Ramos (cell line): ENCODE results near the gene CAPZB.

ENCODE experiments used
- in situ Hi-C: fragments of 300-500 bp; cut with MboI; formaldehyde crosslinking; loops from one replicate; pipeline ENCODE4 v1.14.3; 2022; ENCODE audit warnings: low sequenced_read_pairs; ENCODE audit not compliant: unreplicated experiment

Gene CAPZB

DNA sequence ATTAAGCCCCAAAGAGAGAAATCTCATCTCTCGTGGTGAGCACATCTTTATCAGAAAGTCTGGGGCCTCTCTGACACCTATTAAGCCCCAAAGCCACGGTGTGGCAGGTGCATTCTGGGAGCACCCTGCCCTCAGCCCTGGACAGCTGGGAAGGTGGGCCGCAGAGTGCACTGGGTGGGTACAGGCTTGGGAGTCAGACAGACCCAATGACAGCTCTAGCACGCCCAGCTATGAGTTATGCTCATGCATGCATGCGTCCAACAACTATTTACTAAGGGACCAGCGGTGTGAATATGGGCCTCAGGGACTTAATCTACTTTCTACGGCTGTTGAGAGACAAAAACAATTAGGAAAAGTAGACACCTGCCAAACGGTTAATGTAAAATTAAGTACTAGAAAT is 126.6 kb downstream of the CAPZB start:
- in situ Hi-C loops = no loop called here

DNA sequence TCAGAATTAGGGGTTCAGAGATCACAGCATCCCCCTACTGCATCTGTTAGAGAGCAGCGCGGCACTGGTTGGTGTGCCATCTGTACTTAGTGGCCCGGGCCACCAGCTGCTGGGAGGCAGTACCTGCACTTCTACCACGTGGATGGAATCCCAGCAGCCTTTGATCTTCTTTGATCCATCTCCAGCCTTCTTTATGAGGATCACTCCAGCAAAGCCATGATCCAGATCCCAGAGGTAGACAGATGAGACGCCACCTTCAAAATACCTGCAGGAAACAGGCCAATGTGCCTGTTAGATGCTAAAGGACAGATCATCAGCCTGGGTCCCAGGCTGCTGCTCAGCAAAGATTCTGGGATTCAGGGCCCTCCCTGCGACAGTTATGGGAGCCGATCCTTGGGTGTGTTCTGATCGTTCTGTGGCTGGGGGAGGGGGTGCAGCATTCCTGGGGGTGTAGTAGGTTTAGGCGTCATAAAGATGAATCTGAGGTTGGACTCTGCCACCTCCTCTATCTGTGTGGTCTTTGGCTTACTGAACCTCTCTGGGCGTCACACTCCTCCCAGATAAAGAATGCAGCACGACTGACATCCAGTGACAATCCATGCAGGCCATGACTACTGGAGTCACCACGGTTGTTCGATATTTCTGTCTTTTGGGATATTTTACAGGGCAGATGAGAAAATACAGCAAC is 127.9 kb downstream of the CAPZB start:
- in situ Hi-C loops = no loop called here

DNA sequence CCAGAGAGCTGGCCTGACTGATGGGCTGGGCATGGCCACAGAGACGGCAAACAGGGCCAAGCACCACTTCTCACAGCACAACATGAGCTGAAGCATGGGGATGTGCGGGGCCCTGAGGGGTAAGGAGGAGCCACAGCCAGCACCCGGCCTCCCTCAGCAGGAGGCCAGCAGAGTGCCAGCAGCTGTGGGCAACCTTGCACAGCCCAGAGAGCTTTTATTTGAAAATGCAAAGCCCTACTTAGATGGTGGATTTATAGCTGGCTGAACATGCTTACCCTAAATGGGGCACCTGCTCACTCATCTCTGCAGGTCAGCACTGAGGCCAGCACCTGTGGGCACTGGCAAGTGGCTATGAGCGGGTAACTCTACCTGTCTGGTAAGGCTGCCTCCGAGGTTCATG is 129.1 kb downstream of the CAPZB start:
- in situ Hi-C loops = no loop called here

DNA sequence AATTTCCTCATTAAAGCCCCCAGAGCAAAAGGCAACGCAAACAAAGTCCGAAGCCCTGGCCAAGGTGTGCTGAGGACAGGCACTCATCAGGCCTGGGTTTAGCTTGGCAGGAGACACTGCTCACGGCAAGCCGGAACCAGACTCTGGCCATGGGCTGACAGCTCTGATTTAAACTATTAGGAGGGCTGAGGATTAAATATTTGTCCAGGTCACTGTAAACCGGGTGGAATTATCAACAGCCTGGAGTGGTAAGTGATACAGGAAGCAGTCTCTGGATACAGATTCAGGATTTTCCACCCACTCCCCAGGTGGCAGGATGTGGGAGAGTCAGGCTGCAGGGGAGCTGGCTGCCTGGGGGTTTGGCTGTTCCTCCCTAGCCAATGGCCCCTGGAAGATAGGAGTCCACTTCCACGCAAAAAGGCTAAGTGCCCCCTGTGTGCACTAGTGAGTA is 130.8 kb downstream of the CAPZB start:
- in situ Hi-C loops = no loop called here

DNA sequence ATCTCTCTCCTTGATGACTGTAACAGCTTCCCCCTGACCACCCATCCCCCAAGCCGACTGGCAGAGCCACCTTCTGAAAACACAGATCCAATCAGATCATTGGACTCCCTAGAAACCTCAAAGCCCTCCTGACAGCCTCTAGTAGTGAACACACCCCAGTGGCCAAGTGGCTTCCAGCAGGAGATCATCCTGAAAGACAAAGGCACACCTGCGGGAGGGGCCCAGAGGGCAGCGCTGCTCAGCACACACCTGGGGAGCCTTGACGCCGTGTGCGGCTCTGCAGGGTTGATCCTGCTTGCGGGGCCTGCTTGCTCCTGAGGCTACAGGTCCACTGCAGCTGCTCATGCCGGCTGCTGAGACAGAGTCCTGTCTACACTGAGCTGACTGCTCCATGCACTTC is 131.7 kb downstream of the CAPZB start:
- in situ Hi-C loops = no loop called here

DNA sequence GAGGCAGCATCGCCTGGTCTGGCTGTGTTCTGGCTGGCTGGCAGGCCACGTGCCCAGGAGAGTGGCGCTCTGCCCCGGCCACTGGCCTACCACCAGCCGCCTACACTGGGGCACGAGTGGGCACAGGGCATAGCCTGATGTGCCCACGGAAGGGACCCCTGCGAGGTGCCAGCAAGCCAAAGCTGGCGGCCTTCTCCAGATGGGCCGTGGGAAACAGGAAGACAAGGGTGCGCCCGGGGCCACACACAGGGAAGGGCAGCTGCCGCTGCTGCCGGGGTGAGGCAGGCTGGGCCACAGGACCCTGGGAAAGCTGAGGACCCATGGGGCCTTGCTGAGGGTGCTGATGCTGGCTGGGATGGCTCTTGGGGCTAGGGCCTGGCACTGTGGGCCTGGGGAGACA is 132.5 kb downstream of the CAPZB start:
- in situ Hi-C loops = no loop called here

DNA sequence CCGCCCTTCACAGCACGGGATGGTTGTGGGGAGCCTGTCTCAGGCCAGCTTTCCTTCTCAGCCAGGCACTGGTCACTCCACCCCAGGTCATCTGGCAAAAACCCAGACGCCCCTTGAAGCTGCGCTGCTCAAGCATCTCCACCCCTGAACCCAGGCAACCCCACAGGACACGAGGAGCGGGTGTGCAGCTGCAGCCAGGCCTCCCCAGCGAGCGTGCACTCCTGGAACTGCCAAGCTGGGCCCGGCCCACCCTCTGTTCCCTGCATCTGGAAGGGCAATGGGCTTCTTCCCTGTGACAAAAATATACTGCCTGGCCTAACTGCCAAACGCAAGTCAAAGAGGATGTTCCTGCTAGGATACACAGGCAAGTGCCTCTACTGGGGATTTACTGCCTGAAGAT is 133.5 kb downstream of the CAPZB start:
- in situ Hi-C loops = no loop called here

DNA sequence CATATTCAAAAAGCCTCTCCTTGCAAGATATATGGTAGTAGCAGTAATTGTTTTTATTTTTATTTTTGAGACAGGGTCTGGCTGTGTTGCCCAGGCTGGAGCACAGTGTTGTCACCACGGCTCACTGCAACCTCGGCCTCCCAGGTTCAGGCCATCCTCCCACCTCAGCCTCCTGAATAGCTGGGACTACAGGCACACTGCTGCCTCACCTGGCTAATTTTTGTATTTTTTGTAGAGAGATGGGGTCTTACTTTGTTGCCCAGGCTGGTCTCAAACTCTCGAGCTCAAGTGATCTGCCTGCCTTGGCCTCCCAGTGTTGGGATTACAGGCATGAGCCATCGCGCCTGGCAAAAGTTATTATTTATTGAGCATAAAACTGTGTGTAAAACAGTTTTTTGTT is 134.8 kb downstream of the CAPZB start:
- in situ Hi-C loops = no loop called here

DNA sequence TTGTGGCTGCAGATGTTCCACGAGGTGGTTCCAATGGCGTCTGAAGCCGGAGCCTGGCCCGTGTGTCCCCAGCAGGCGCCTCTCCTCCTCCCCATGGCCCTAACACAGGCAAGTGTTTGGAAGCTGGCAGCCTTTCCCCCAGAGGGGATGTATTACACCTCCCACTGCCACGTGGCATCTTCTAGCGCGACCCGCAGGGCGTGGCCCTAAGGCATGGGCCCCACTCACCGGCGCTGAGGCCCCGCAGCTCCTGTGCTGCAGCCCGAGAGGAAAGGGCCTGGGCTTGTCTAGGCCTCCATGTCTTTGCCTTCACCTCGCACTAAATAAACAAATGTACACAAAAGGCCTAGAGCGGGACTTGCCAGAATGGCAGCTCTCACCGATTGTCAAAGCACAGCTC is 135.3 kb downstream of the CAPZB start:
- in situ Hi-C loops = no loop called here

DNA sequence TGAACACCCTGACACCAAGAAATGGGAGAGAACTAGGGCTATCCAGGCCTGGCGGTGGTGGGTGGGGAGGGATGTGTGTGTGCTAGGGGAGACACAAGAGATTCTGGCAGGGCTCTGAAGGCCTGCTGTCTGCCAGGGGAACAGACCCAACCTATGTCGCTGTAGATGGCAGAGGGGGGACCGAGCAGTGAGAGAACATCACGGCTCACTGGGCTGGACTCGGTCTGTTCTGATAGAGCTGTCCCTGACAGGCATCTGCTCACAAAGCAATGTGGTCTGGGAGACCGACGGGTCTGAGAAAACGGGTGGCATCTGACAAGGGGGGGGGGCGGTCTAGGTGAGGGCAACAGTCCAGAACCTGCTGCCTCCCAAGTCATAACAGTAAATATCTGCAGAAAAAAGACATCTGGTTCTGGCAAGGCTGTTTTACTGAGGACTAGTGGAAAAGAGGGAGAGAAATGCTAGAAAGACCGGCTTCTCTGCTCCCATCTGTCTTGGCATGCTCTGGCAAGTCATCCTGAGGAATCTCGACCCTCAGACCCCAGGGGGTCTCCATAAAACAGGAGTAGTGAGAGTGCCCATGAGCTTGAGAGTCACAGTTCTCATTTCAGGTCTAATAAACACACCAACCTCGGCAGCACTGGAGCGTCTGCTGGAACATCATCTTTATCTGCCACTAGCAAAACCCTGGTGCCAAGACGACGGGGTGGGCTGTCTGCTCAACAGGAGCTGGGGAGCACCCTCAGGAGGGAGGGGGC is 136.7 kb downstream of the CAPZB start:
- in situ Hi-C loops = no loop called here

DNA sequence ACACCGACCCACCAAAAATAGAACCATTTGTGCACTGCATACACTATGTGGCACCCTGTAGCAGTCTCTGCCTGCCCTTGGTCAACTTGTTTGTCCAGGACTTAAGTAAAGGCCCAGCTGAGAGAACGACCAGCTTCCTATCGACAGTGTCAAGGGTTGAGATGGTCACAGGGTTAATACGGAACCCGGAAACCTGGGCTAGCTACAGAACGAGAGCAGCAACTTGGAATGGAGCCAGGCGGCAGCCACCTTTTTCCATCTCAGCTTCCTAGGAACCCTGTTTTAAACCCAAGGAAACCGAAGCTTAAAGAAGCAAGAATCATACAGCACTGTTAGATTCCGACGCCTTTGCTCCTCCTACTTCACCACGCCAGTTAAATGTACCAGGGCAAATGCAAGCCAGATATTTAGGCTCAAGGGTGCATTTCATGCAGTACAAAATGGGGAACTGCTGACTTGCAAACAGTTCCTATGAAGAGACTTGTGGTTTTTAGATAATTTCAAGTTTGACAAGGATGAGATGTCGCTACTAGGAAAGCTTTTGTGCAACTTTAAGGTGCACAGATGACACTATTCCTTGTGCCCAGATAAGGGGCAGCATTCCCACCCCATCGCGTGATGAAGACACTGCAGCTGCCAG is 137.7 kb downstream of the CAPZB start:
- in situ Hi-C loops = no loop called here

DNA sequence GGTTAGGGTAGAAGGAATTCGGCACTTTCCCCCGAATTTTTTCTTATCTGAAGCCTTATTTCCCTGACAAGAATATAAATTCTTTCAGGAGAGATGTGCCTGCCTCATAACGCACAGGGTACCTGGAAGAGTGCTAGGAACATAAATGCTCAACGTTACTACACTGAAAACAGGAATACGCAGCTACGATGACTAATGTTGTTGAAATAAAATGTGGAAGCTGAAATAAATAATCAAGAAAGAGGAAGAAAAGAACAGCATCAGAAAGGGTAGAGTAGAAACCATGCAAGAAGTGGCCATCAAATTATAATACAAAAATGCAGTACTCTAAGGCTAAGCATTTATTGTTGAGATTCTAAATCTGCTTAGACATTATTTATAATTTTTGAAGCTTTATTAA is 139.3 kb downstream of the CAPZB start:
- in situ Hi-C loops = no loop called here

DNA sequence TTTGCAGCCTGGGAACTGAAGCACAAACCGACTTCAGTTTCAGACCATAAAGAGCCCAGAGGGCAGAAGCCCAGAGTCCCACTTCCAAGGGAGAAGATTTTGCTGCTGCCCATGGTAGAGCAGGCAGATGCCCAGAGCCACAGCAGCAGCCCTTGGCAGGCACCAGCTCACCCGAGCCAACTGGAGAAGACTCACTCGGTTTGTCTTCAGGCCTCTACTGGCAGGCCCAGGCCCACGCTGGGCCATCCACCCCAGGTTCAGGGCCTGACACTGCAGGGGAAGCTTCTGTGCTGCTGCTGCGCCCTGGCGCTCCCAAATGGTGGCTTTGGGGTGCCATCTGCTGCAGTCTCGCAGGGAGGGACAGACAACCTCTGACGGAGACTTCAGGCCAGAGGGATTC is 139.9 kb downstream of the CAPZB start:
- in situ Hi-C loops = no loop called here

DNA sequence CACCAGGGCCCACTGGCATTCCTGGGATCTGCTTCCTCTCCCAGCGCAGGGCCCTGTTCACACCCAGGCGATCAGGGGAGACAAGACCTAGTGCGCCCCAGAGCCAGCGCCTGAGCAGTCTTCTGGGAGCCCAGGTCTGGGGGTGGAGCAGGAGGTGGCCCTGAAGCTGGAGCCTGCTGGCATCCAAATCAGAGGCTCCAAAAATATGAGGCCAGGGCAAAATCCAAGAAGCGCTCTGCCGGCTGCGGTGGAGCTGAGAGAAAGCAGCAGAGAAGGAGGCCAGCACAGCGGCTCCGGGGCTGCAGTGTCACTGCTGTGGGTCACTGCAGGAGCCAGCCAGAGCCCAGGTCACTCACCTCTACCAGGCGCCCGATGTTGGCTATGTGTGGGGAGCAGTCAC is 140.5 kb downstream of the CAPZB start:
- in situ Hi-C loops = loop anchor here (5.0 kb wide), 1 partner anchor 237 kb away; no protein-coding TSS in a partner anchor

DNA sequence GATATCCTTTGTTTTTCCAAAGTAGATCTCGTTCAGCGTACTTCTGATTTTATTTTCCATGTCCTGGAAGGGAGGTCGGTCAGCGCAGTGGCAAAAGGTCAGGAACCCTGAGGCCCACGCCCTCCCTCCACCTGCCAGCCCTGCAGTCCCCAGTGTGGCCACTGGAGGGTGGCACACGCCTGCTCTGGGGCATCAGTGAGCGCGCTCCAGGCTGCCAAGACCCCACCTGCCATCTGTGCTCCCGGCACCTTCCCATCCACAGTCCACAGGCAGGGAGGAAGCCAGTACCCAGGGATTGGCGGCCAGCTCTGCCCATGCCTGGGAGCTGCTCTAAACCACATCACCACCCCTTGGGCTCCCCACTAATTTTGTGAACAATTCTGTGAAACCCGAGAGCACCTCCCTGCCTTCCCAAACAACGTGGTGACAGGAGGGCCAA is 140.9 kb downstream of the CAPZB start:
- in situ Hi-C loops = loop anchor here (5.0 kb wide), 1 partner anchor 238 kb away; no protein-coding TSS in a partner anchor

DNA sequence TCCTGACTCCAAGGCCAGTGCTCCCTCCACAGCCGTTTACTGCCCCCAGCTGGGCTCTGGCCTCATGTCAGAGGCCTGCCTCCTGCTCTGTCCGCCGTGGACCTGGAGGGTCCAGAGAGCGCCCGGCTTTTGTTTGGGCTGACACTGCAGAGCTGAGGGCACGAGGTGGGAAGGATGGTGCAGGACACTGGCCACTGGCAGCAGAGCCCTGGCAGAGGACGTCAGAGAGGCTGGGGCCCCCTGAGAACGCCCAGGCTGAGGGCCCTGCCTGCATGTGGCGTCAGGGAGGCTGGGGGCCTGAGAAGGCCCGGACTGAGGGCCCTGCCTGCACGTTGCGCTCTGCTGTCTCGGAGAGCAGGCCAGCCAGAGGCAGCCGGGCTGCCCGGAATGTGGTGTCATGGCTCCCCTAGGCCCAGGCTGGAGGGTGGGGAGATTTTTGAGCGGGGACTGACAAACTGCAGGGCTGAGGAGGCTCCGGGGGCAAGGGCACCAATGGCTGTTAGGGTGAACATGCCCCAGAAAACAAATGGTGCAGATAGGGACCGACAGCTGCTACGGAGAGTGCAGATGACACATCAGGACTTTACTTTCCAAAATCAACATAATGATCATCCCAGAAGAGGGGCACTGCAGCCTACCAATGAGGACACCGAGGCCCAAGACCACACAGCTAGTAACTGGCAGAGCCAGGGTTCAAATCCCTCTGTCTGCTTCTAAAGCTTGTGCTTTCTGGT is 141.6 kb downstream of the CAPZB start:
- in situ Hi-C loops = loop anchor here (5.0 kb wide), 1 partner anchor 239 kb away; no protein-coding TSS in a partner anchor

DNA sequence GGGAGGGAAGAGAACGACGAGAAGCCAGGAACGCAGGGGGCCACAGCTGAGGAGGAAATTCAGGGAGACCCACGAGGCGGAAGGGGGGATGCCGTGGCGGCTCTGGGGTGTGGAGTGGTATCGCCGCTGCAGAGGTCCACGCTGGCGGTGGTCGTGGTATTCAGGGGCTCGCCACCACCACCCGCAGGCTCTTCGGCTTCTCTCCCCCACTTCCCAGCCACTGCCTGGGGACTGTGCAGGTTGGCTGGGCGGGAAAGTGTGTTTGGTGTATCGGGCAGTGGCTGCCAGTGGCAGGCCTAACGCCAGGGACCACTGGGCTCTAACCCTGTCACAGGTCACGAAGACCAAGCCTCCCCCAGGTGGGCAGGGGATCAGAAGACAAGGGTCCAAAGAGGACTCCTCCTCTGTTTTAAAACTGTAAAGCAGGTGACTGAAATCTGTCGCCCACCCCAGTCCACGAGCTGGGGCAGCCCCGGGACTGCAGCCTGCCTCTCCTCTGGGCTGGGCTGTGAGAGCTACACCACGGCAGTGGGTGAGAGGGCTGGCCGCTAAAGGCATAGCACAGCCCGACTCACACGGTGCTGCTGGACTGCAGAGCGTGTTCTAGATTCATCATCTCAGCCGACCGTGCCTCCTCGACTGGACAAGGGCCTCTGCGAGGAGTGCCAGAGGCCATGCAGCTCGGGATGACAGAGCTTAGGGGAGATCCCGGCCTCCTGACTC is 142.3 kb downstream of the CAPZB start:
- in situ Hi-C loops = loop anchor here (5.0 kb wide), 1 partner anchor 239 kb away; no protein-coding TSS in a partner anchor

DNA sequence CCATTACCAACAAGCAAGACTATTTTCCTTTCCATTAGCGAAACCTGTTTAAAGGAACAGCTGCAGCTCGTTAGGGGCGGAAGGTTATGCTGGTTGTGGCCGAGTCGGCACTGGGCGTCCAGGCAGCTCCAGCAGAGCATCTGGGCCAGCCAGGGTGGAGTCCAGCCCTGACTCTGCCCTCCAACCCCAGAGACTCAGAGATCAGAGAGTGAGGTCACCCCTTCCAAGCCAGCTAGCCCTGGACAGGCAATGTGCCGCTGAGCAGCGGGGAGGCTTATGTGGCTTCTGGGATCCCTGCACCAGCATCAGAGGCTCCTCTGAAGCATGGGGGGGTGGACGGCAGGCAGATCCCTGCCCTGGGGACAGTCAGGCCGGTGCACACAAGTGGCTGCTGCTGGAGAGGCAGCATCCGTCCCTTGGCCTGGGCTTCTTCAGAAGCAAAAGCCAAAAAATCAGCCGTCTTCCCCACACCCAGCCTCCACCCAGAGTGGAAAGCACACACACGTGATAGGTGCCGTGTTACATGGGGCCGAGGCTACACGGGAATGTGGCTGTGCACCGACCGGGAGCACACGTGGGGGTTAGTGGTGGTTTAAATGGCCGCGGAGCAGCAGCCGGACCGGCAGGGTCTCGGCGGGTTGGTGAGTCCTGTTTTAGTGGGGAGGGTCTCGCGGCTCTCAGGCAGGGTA is 143.1 kb downstream of the CAPZB start:
- in situ Hi-C loops = loop anchor here (5.0 kb wide), 1 partner anchor 240 kb away; no protein-coding TSS in a partner anchor
